LNCAP (cell line): Measurements from ENCODE around the gene SYTL5.

Experiments
- CTCF ChIP-seq: fragments of 450-650 bp; IDR thresholded peaks from 2 replicates; pipeline ENCODE4 v1.5.1; 2017; ENCODE audit warnings: mild to moderate bottlenecking

The SYTL5 gene

DNA sequence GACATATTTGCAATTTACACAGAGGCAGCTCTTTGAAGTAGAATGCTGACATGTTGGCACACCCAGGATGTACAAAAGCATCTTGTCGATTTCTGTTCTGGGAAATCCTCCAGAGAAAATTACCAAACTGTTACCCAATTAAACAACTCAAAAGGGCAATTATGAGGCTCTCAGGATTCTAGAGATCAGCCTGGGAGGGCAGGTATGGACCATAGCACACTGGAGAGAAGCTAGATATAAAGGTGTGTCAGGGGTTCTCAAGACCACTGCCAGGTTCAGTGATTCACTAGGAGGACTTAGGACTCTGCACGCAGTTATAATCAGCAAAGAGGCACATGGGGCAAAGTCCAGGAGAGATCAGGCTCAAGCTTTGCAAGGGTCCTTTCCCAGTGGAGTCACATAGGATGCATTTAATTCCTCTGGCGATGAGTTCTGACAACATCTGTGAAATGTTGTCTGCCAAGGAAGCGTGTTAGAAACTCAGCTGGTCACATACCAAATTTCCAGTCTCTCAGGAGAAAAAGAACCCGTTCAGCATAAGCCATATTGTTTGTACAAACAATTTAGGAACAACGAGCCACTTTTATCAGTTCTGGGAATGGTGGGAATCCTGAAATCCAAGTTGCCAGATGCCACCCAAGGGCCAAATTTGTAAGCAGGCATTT is 100.8 kb downstream of the SYTL5 start:
- no peak for TF ChIP-seq CTCF

GRCh38 chrX:38108364-38108763 is 102.0 kb downstream of the SYTL5 start:
- TF ChIP-seq CTCF: no peak

DNA sequence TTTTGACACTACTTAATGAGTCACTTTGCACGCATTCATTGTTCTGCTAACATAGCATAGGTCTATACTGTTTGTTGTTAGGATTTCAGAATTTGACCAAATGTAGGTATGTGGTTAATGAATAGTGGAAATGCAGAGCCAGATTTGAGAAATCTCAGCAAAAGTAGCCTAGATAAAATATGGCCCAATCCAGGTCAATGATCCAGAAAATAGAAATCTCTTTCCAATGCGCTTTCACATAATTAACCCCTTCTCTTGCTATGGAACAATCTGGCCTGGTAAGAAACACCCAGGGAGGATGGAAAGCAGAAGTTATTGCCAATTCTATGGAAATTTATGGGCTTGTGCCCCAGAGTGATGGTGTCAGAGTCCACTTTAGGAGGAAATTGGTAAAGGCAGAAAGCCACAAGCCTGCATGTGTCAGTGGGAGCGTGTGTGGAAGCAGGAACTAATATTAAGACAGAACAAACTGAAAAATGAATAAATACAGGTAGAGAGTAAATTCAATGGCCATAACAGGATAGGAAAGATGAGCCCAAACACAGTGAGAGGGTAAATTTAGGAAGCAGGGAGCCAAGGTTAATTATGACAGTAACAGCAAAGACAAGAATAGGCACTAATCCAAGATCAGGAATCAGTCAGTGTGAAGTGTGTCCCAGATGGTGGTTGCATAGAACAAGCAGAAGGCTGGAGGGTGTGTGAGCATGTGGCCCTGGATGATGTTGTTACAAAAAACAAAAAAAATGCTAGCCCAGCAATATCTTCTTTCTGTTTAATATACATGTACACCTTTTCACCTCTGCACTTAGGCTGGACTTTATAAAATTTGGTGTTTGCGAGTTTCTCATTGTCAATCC is 102.9 kb downstream of the SYTL5 start:
- TF ChIP-seq CTCF: no peak

DNA sequence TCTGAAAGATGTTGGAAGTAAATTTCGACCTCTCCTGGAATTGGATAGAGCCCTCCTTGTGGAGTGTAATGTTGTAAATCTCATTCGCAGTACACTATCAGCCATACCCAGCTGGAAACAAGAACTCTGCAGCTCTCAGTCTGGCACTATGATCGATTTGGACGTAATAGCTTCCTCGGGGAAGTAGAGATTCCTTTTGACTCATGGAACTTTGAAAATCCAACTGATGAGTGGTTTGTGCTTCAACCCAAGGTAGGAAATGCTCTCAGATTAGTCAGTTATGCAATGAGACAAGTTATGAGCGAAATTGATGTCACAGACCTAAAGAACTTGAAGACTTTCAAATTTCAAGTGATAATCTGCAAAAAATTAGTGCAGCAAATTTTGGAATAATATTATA is 103.9 kb downstream of the SYTL5 start:
- no peak for TF ChIP-seq CTCF

DNA sequence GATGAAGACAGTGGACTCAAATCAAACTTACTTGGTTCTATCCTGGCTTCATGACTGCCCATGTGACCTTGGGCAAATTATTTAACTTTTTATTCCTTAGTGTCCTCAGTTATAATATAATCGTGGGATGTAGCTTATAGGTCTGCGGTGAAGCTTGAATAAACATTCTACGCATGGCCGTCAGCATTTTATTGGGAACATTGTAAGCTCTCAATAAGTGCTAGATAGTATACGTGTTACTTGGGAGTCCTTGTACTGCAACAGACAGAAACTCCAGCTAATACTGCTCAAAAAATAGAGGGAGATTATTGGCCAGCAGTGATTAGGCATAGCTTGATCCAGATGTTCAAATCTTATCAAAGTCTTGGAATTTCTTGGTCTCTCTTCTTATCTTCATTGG is 104.8 kb downstream of the SYTL5 start:
- no peak for TF ChIP-seq CTCF

DNA sequence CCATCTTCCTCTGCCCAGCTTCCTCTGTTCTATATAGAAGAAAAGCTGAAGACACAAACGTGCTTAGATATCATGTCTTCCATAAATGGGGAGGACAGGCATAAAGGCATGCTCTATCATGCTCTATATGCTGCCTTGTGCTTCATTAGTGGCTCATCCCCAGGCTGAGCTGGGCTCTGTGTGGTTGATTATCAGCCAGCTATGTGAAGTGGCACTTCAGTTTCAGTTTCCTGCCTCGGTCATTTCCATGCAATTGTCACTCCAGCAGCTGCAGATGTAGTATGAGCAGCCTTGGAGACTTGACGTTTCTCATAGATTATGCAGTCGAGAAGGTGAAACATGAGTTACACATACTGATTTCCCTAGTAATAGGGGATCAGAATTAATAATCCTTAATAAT is 106.2 kb downstream of the SYTL5 start:
- no peak for TF ChIP-seq CTCF

DNA sequence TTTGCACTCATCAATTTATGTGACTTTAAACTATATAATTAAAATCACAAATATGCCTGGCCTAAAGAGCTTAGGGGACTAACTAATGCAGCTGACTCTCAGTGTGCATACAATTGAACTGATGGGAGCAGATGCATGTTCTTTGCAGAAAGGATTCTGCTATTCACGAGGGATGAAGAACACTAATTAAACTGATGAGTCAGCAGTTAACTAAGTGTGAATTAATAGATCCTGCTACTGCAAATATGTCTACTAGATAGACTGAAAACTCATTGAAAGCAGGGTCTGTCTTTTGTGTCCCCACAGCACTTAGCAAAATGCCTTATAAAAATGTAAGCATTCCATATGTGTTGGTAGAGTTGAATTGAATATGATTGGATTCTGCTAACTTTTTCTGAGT is 110.4 kb downstream of the SYTL5 start:
- TF ChIP-seq CTCF: no peak
